ENCODE data around the gene CHRNE. TPM values are rescaled to one million over a fixed set of nuclear protein-coding genes. Genes with fewer than 3 reads are reported as not detected.

The CHRNE gene
- total and polyA plus RNA-seq, 2 of the 13 experiments (the other 11 are each of a cell fraction or from before 2014, with no cell fraction given) = 0.53 to 0.59 TPM

- TF ChIP-seq PRDM15 (CRISPR knock-in tag; IDR thresholded peaks at IDR 0.05) = no peak
- no peak for TF ChIP-seq KDM4B (CRISPR knock-in tag; IDR thresholded peaks at IDR 0.05)
- no peak for TF ChIP-seq ATRX (CRISPR knock-in tag; IDR thresholded peaks at IDR 0.05; ENCODE audit: borderline replicate concordance)
- no peak for TF ChIP-seq MATR3 (CRISPR knock-in tag; IDR thresholded peaks at IDR 0.05)
- TF ChIP-seq SPEN (CRISPR knock-in tag; IDR thresholded peaks at IDR 0.05; ENCODE audit: low read depth) = peak; percentile 38; the same call in 1 of the 2 replicates
- no peak for TF ChIP-seq ZNF503 (CRISPR knock-in tag; IDR thresholded peaks at IDR 0.05)
- no peak; the same call in 1 of the 2 replicates for TF ChIP-seq ARID4A (CRISPR knock-in tag; IDR thresholded peaks at IDR 0.05; ENCODE audit: borderline replicate concordance)
- no peak for TF ChIP-seq DNMT3B (CRISPR knock-in tag; conservative IDR thresholded peaks at IDR 0.05)
- no peak for TF ChIP-seq BCL3 (CRISPR knock-in tag; IDR thresholded peaks at IDR 0.05)
- TF ChIP-seq NR0B2 (CRISPR knock-in tag; IDR thresholded peaks at IDR 0.05) = no peak
- no peak for TF ChIP-seq THRA (CRISPR knock-in tag; IDR thresholded peaks at IDR 0.05; ENCODE audit: borderline replicate concordance)
- no peak for TF ChIP-seq ZNF34 (CRISPR knock-in tag; IDR thresholded peaks at IDR 0.05; ENCODE audit: borderline replicate concordance)
These were observed 44.7 kb upstream of the CHRNE start (continued) for GRCh38 chr17:4947411-4948165.
